GM18526 (cell line): Measurements from ENCODE around the gene CAB39L.

Experiments
- POLR2A ChIP-seq: IDR thresholded peaks from 3 replicates; pipeline ENCODE4 v1.6.1; 2011; ENCODE audit not compliant: insufficient read length; ENCODE audit errors: extremely low read depth

CAB39L gene

GRCh38 chr13:49450105-49450819, 6.4 kb upstream of the CAB39L start:
- no peak for TF ChIP-seq POLR2A

GRCh38 chr13:49448753-49449152, 4.9 kb upstream of the CAB39L start:
- no peak for TF ChIP-seq POLR2A

GRCh38 chr13:49446473-49446872, 2.6 kb upstream of the CAB39L start:
- no peak for TF ChIP-seq POLR2A

GRCh38 chr13:49444524-49445395, 896 bp upstream of the CAB39L start:
- no peak for TF ChIP-seq POLR2A

- no peak for TF ChIP-seq POLR2A
Measured at GRCh38 chr13:49443357-49443703, 534 bp downstream of the CAB39L start.

GRCh38 chr13:49441846-49442245, 2.0 kb downstream of the CAB39L start:
- TF ChIP-seq POLR2A, result no peak

- TF ChIP-seq POLR2A, result no peak
Measured at GRCh38 chr13:49441312-49441711, 2.6 kb downstream of the CAB39L start.

GRCh38 chr13:49439609-49440008, 4.3 kb downstream of the CAB39L start:
- no peak for TF ChIP-seq POLR2A

GRCh38 chr13:49437705-49438104, 6.2 kb downstream of the CAB39L start:
- TF ChIP-seq POLR2A, result no peak

- TF ChIP-seq POLR2A, result no peak
Measured at GRCh38 chr13:49436890-49437289, 7.0 kb downstream of the CAB39L start.

- TF ChIP-seq POLR2A, result no peak
Measured at GRCh38 chr13:49435992-49436391, 7.9 kb downstream of the CAB39L start.

GRCh38 chr13:49429121-49429520, 14.7 kb downstream of the CAB39L start:
- no peak for TF ChIP-seq POLR2A

- no peak for TF ChIP-seq POLR2A
Measured at GRCh38 chr13:49428041-49428763, 15.7 kb downstream of the CAB39L start.

GRCh38 chr13:49424011-49424560, 19.8 kb downstream of the CAB39L start:
- no peak for TF ChIP-seq POLR2A

- no peak for TF ChIP-seq POLR2A
Measured at GRCh38 chr13:49421391-49421790, 22.5 kb downstream of the CAB39L start.
